Brain microvascular endothelial cell (primary cell): ENCODE measurements around the gene SLC35F1.

ENCODE experiments used
- DNase-seq: peaks from one replicate; pipeline ENCODE4 v3.0.0-alpha.2; 2020
- H3K27ac ChIP-seq: fragments of 250-450 bp; sonication (Bioruptor Pico); 2 replicates; pipeline ENCODE4 v1.5.1; 2020; ENCODE audit warnings: mild to moderate bottlenecking, moderate library complexity
- H3K27me3 ChIP-seq: fragments of 250-450 bp; sonication (Bioruptor Pico); replicated peaks from 2 replicates; pipeline ENCODE4 v1.5.1; 2020; ENCODE audit warnings: mild to moderate bottlenecking
- H3K36me3 ChIP-seq: fragments of 250-450 bp; sonication (Bioruptor Pico); replicated peaks from 2 replicates; pipeline ENCODE4 v1.5.1; 2020; ENCODE audit warnings: mild to moderate bottlenecking
- H3K4me3 ChIP-seq: 2 replicates; pipeline ENCODE4 v1.5.1; 2011; ENCODE audit warnings: low read depth, mild to moderate bottlenecking, control low read depth, low read length, moderate library complexity
- CTCF ChIP-seq: IDR thresholded peaks from 2 replicates; pipeline ENCODE4 v1.5.1; 2011; ENCODE audit warnings: low read depth, mild to moderate bottlenecking, moderate library complexity, low read length, control low read depth, inconsistent platforms; ENCODE audit errors: missing control alignments
- in situ Hi-C: cut with HindIII; loops from 2 replicates; pipeline ENCODE4 v1.10.0; 2017; ENCODE audit warnings: low sequenced_read_pairs, low pct_ligation_motif_present

SLC35F1 gene

DNA sequence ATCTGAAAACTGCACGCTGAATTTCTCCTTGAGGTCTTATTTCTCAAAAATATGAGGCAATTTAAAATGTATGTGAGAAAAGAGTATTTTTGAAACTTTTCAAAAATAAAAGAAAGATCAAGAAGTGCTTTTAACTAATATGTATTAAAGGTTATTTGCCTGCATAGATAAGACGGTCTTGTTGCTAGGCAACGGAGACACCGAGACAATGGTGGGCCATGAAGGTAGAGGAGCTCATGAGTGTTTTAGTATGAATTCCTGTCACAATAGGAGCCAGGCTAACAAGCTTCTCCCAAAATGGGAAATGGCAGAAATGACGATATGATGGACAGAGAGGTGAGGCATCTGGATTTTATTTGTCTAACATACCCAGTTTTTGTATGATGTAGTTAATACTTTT lies 308.2 kb downstream of the SLC35F1 start:
- Histone ChIP-seq H3K36me3 (no peaks in the 10 kb centered on the region), H3K4me3 (no peak overlapping the region), H3K27me3 (no peaks in the 10 kb centered on the region), H3K27ac (no peak overlapping the region)
- DNase-seq = no peak
- no peak for TF ChIP-seq CTCF
- in situ Hi-C loops = no loop called here

GRCh38 chr6:118216751-118217150 lies 309.7 kb downstream of the SLC35F1 start:
- no peak for TF ChIP-seq CTCF
- in situ Hi-C loops = no loop called here
- Histone ChIP-seq H3K36me3 (no peaks in the 10 kb centered on the region), H3K27ac (no peak overlapping the region), H3K4me3 (no peak overlapping the region), H3K27me3 (no peaks in the 10 kb centered on the region)
- no peak for DNase-seq

DNA sequence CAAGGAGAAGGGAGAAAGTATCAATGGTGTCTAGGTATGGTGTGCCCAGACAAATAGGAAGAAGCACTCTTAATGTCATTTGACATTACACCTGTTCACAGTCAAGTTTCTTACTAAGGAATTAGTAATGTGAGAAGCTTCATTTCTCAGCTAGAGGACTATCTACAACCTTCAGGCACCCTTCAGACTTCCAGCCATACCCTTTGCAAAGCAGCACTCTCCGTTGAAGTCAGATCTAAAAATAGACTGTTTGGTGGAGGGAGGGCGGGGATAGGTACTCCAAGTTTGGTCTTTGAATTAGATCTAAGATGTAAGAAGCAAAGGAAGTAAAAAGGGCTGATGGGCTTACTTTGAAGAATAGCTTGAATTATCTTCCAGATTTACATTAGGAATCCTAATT lies 311.1 kb downstream of the SLC35F1 start:
- no peak overlapping the region for H3K27ac ChIP-seq
- H3K4me3 ChIP-seq = no peak overlapping the region
- DNase-seq = no peak
- TF ChIP-seq CTCF = no peak
- H3K27me3 ChIP-seq = no peaks in the 10 kb centered on the region
- no peaks in the 10 kb centered on the region for H3K36me3 ChIP-seq
- in situ Hi-C loops = no loop called here

DNA sequence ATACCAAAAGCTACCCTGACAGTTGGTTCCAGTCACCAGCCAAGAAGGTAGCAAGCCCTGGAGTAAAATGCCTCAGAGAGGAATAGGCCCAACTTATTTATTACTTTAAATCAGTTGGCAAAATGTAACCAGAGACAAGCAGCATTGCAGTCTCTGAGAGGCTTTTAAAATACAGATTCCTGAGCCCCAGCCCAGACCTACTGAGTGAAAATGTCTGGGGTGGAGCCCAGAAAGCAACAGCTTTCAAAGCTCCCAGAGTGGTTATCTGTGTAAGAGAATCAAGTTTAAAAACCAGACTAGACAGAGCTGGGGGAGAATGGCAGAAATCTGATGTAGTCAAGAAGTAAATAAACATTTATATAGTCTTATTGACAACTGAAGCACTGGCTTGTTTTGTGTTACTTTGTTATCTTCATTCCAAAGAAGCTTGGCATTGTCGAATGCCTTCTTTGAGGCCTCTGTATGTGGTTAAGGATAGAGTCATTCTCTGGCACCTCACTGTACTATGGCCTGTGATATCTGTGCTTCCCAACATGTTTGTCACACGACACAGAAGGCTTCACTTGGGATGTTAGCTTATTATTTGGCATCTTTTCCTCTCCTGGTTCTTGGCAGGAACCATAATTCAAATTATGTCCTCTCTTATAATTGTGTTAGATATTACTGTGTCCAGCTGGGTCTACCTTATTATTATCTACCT lies 313.5 kb downstream of the SLC35F1 start:
- H3K27ac ChIP-seq = no peak overlapping the region
- DNase-seq = no peak
- no peaks in the 10 kb centered on the region for H3K27me3 ChIP-seq
- no peaks in the 10 kb centered on the region for H3K36me3 ChIP-seq
- TF ChIP-seq CTCF = no peak
- in situ Hi-C loops = no loop called here
- H3K4me3 ChIP-seq = no peak overlapping the region

DNA sequence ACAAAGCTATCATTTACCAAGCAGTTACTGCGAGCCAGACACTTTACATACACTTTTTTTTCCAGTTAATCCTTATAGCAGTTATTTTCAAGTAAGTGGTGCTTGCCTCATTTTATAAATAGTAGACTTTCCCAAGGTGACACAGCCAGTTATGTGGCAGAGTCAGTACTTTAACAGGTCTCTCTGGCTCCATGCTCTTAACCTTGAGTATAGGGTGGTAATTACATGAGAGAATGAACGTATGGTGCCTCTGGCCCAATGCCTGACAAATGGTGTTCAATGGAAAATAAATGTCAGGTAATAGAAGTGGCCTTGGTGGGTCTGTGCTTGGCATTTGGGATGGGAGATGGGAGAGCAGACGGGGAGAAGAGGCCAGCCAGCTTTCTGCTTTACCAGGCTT lies 316.3 kb downstream of the SLC35F1 start:
- DNase-seq = no peak
- Histone ChIP-seq H3K27ac (no peak overlapping the region), H3K36me3 (no peaks in the 10 kb centered on the region), H3K27me3 (no peaks in the 10 kb centered on the region), H3K4me3 (no peak overlapping the region)
- in situ Hi-C loops = no loop called here
- no peak for TF ChIP-seq CTCF

DNA sequence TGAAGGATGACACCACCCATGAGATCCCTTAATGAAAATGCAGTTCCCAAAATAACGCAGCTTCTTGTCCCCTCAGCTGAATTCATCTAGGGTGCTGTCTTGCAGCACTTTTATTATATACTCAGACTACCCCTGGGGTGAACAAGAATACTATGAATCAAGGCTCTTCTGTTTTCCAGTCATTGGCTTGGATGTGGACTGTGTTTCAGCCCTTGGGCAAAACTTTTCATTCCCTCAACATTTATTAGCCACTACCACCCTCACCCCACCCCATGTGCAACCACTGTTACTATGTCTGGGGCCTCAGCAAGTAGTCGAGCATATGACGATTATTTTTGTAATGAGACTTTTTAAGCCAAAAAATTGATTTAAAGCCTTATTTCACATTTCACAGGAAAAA lies 321.8 kb downstream of the SLC35F1 start:
- in situ Hi-C loops = no loop called here

More for the DNA sequence above, 321.8 kb downstream of the SLC35F1 start:
- H3K27ac ChIP-seq = no peak overlapping the region
- no peak for TF ChIP-seq CTCF
- no peak overlapping the region for H3K4me3 ChIP-seq
- H3K36me3 ChIP-seq = no peaks in the 10 kb centered on the region
- DNase-seq = no peak
- H3K27me3 ChIP-seq = no peaks in the 10 kb centered on the region
